Measurements from ENCODE around the gene TRPV5. TPM values are rescaled to one million over a fixed set of nuclear protein-coding genes. Genes with fewer than 3 reads are reported as not detected.

TRPV5 gene
- total and polyA plus RNA-seq, 2 experiments from 2014 or later, result not detected

GRCh38 chr7:142863891-142864685 lies 69.5 kb downstream of the TRPV5 start:
- Histone ChIP-seq H3K9me2 (replicated peaks; ENCODE audit: insufficient read depth) (no peaks in the 10 kb centered on the region), H2AFZ (no peak overlapping the region), H4K20me1 (ENCODE audit: insufficient read depth, poor library complexity, severe bottlenecking) (no peaks in the 10 kb centered on the region), H3K4me2 (no peak overlapping the region), H3K4me3 (no peak overlapping the region), H3K79me2 (no peaks in the 10 kb centered on the region), H3K4me1 (ENCODE audit: insufficient read depth) (no peaks in the 10 kb centered on the region), H3K9me3 (ENCODE audit: low read depth) (no peaks in the 10 kb centered on the region), H3K27ac (no peak overlapping the region), H3K36me3 (replicated peaks; ENCODE audit: insufficient read depth, low read depth) (no peaks in the 10 kb centered on the region), H3K27me3 (no peaks in the 10 kb centered on the region)
- TF ChIP-seq EZH2 (IDR thresholded peaks at IDR 0.05; ENCODE audit: borderline replicate concordance) (no peak), CTCF (IDR thresholded peaks at IDR 0.05; ENCODE audit: poor library complexity) (no peak), EZH2phosphoT487 (IDR thresholded peaks at IDR 0.05; ENCODE audit: low read depth, severe bottlenecking, unreplicated experiment) (no peak)
- 92% methylated on average over 37 of the region's 37 CpGs for WGBS (ENCODE audit: low lambda C conversion rate, missing lambda C conversion rate)
- no peak for DNase-seq (ENCODE audit: low spot score)

DNA sequence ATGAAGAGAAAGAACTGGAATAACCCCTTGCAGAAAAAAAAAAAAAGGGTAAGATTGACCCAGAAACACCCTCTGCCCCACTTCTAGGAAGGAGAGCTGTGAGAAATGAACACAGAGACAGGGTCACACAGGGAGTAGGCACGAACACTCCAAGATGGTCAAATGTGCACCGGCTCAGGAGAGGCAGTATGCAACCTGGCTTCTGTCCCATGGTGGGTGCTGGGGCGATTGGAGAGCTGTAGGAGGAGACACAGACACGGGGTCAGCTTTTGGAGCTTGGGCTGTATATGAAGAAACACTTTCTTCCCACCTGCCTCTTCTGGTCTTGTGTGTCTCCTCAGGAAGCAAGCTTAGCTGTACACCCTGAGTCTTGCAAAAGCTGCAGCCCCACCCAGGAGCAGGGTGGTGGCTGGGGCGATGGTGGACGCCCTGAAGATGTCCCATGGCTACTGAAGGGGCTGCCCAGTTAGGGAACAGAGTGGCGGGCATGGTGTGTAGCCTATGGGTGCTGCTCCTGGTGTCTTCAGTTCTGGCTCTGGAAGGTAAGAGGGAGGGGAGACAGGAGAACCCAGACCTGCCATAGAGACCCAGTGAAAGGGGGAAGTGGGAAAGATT lies 70.7 kb downstream of the TRPV5 start:
- no peaks in the 10 kb centered on the region for H3K9me2 ChIP-seq (replicated peaks; ENCODE audit: insufficient read depth)
- no peak for DNase-seq (ENCODE audit: low spot score)
- H3K4me2 ChIP-seq, result no peak overlapping the region
- H3K79me2 ChIP-seq, result no peaks in the 10 kb centered on the region
- no peaks in the 10 kb centered on the region for H3K27me3 ChIP-seq
- no peaks in the 10 kb centered on the region for H4K20me1 ChIP-seq (ENCODE audit: insufficient read depth, poor library complexity, severe bottlenecking)
- no peak for TF ChIP-seq CTCF (IDR thresholded peaks at IDR 0.05; ENCODE audit: poor library complexity)
- TF ChIP-seq EZH2 (IDR thresholded peaks at IDR 0.05; ENCODE audit: borderline replicate concordance), result no peak
- TF ChIP-seq EZH2phosphoT487 (IDR thresholded peaks at IDR 0.05; ENCODE audit: low read depth, severe bottlenecking, unreplicated experiment), result no peak
- no peak overlapping the region for H2AFZ ChIP-seq
- no peaks in the 10 kb centered on the region for H3K36me3 ChIP-seq (replicated peaks; ENCODE audit: insufficient read depth, low read depth)
- 96% methylated on average over 7 of the region's 7 CpGs for WGBS (ENCODE audit: low lambda C conversion rate, missing lambda C conversion rate)
- H3K4me3 ChIP-seq, result no peak overlapping the region
- H3K9me3 ChIP-seq (ENCODE audit: low read depth), result no peaks in the 10 kb centered on the region
- H3K27ac ChIP-seq, result no peak overlapping the region
- no peaks in the 10 kb centered on the region for H3K4me1 ChIP-seq (ENCODE audit: insufficient read depth)

- TF ChIP-seq CTCF (IDR thresholded peaks at IDR 0.05; ENCODE audit: poor library complexity), result no peak
- no peak for TF ChIP-seq EZH2 (IDR thresholded peaks at IDR 0.05; ENCODE audit: borderline replicate concordance)
- TF ChIP-seq EZH2phosphoT487 (IDR thresholded peaks at IDR 0.05; ENCODE audit: low read depth, severe bottlenecking, unreplicated experiment), result no peak
- Histone ChIP-seq H3K36me3 (replicated peaks; ENCODE audit: insufficient read depth, low read depth) (no peaks in the 10 kb centered on the region), H2AFZ (no peak overlapping the region), H3K4me1 (ENCODE audit: insufficient read depth) (no peaks in the 10 kb centered on the region), H3K27ac (no peak overlapping the region), H3K9me2 (replicated peaks; ENCODE audit: insufficient read depth) (no peaks in the 10 kb centered on the region), H3K4me3 (no peak overlapping the region), H4K20me1 (ENCODE audit: insufficient read depth, poor library complexity, severe bottlenecking) (no peaks in the 10 kb centered on the region), H3K9me3 (ENCODE audit: low read depth) (no peaks in the 10 kb centered on the region), H3K4me2 (no peak overlapping the region), H3K79me2 (no peaks in the 10 kb centered on the region), H3K27me3 (no peaks in the 10 kb centered on the region)
- WGBS (ENCODE audit: low lambda C conversion rate, missing lambda C conversion rate), result 92% methylated on average over 4 of the region's 4 CpGs
- DNase-seq (ENCODE audit: low spot score), result no peak
Observed at GRCh38 chr7:142862351-142862750, 71.2 kb downstream of the TRPV5 start.

All from hepatocyte (in vitro differentiated cells).